Prostate gland (tissue), 2 donors: ENCODE results near the gene MECP2. TPM values are rescaled to one million over a fixed set of nuclear protein-coding genes. Genes with fewer than 3 reads are reported as not detected.

Source experiments
- DNase-seq: peaks from one replicate; pipeline ENCODE4 v3.0.0-alpha.2; 2019; ENCODE audit warnings: low spot score
- H3K27ac ChIP-seq, 2 donors: fragments of 200-600 bp; sonication (generic); 2 replicates each; pipeline ENCODE4 v1.5.1; 2017 to 2019
- H3K27me3 ChIP-seq: fragments of 200-600 bp; sonication (generic); replicated peaks from 2 replicates; pipeline ENCODE4 v1.5.1; 2019; ENCODE audit not compliant: insufficient read depth
- H3K36me3 ChIP-seq, 2 donors: fragments of 200-600 bp; sonication (generic); 1 replicate in 1 of 2; 2 replicates in 1 of 2; pipeline versions ENCODE4 v1.5.1 to v1.8.1; 2017 to 2019
- H3K4me1 ChIP-seq: fragments of 200-600 bp; sonication (generic); replicated peaks from 2 replicates; pipeline ENCODE4 v1.5.1; 2019
- H3K4me3 ChIP-seq, 2 donors: fragments of 200-600 bp; sonication (generic); 2 replicates each; pipeline ENCODE4 v1.5.1; 2017 to 2019
- H3K9me3 ChIP-seq: fragments of 200-600 bp; sonication (generic); 2 replicates; pipeline ENCODE4 v1.5.1; 2017
- CTCF ChIP-seq, 4 experiments: fragments of 200-600 bp in 2 of 4; fragments of 450-650 bp in 2 of 4; sonication (generic) in 2 of 4; IDR thresholded peaks; 1 replicate in 3 of 4; 2 replicates in 1 of 4; pipeline ENCODE4 v1.5.1; 2016 to 2019; ENCODE audit warnings: antibody characterized with exemption in 4 of 4, mild to moderate bottlenecking in 2 of 4, moderate library complexity in 2 of 4
- POLR2A ChIP-seq: fragments of 450-650 bp; IDR thresholded peaks from one replicate; pipeline ENCODE4 v1.6.1; 2016; ENCODE audit warnings: antibody characterized with exemption, mild to moderate bottlenecking
- POLR2AphosphoS5 ChIP-seq: sonication (generic); formaldehyde crosslinking; IDR thresholded peaks from one replicate; pipeline ENCODE4 v1.6.1; 2017; ENCODE audit warnings: antibody characterized with exemption
- WGBS: methylation state at CpG from one replicate; pipeline ENCODE4 v1.1.5; 2018; 5-methylcytosine and 5-hydroxymethylcytosine counted together
- intact Hi-C: fragments of 100-400 bp; cut with DNase I; formaldehyde crosslinking; loops from one replicate; pipeline ENCODE4 v1.14.2; 2022
- total RNA-seq, 2 donors: library from RNA; depleted of rRNA; stranded (reverse); fragments of >200 nt; gene quantifications; one replicate each; pipeline ENCODE4 v1.1.0, GENCODE V29; 2016

The MECP2 gene
- total RNA-seq, 2 donors from 2014 or later, result 54.4 to 85.2 TPM

DNA sequence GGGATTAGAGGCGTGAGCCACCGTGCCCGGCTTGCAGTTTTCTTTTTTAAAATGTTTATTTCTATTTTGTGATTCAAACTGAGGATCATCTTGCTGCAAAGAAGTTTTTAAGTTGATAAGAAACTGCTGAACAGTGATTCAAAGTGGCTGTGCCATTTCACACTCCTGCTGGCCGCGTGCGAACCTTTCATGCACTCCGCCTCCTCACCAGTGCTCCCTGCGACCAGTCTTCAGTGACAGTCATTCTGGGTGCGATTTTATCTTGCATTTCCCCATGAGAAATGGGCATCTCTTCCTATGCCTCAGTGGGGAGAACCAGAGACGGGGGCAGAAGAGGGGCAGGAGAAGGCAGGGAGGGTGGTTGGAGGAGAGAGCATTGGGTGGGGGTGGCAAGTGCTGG, 103.5 kb downstream of the MECP2 start:
- intact Hi-C loops, result no loop called here
- Histone ChIP-seq H3K27me3 (no peaks in the 10 kb centered on the region), H3K4me1 (no peaks in the 10 kb centered on the region), H3K27ac (no peak overlapping the region), H3K4me3 (no peak overlapping the region), H3K36me3 (no peaks in the 10 kb centered on the region), H3K9me3 (no peaks in the 10 kb centered on the region)
- TF ChIP-seq CTCF (IDR thresholded peaks at IDR 0.05), result no peak
- TF ChIP-seq POLR2A, result no peak
- TF ChIP-seq POLR2AphosphoS5, result no peak
- DNase-seq, result no peak
- WGBS, result 86% methylated on average over 10 of the region's 10 CpGs

- 72% methylated on average over 11 of the region's 12 CpGs for WGBS
- DNase-seq, result no peak
- intact Hi-C loops, result no loop called here
- H3K36me3 ChIP-seq, result no peaks in the 10 kb centered on the region
- no peak overlapping the region for H3K4me3 ChIP-seq
- no peak for TF ChIP-seq CTCF (IDR thresholded peaks at IDR 0.05)
- TF ChIP-seq POLR2AphosphoS5, result no peak
- no peak for TF ChIP-seq POLR2A
- H3K4me1 ChIP-seq, result no peaks in the 10 kb centered on the region
- H3K9me3 ChIP-seq, result no peaks in the 10 kb centered on the region
- H3K27ac ChIP-seq, result no peak overlapping the region
- no peaks in the 10 kb centered on the region for H3K27me3 ChIP-seq
These were observed 104.4 kb downstream of the MECP2 start for GRCh38 chrX:153993079-153993478.

DNA sequence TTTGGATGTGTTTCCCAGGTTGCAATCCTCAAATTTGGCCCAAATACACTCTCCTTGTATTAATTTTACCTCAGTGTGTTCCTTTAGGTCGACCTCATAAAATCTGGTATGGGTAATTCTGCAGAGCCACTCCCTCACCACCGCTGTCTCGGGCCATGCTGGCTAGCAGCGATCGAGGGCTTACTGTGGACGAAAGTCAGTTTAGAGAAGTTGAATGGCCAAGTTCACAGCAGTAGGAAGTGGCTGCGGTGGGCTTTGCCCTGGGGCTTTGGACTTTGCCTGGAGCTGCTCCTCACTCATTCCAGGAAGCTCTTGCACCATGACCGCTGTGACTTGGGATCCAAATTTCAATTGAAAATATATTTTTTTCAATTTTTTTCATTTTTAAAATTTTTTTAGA, 105.3 kb downstream of the MECP2 start:
- Histone ChIP-seq H3K4me3 (no peak overlapping the region), H3K27ac (no peak overlapping the region), H3K27me3 (no peaks in the 10 kb centered on the region), H3K36me3 (no peaks in the 10 kb centered on the region), H3K4me1 (no peaks in the 10 kb centered on the region), H3K9me3 (no peaks in the 10 kb centered on the region)
- no peak for DNase-seq
- 77% methylated on average over 8 of the region's 8 CpGs for WGBS
- intact Hi-C loops, result no loop called here
- TF ChIP-seq POLR2A, result no peak
- no peak for TF ChIP-seq CTCF (IDR thresholded peaks at IDR 0.05)
- TF ChIP-seq POLR2AphosphoS5, result no peak

GRCh38 chrX:153991013-153991580, 106.4 kb downstream of the MECP2 start:
- 100% methylated on average over 3 of the region's 3 CpGs for WGBS
- no peak overlapping the region for H3K4me3 ChIP-seq

More at GRCh38 chrX:153991013-153991580, 106.4 kb downstream of the MECP2 start:
- TF ChIP-seq CTCF (IDR thresholded peaks at IDR 0.05) (no peak), POLR2AphosphoS5 (no peak), POLR2A (no peak)
- no peaks in the 10 kb centered on the region for H3K9me3 ChIP-seq
- no peak for DNase-seq
- H3K4me1 ChIP-seq, result no peaks in the 10 kb centered on the region
- H3K27ac ChIP-seq, result no peak overlapping the region
- H3K36me3 ChIP-seq, result no peaks in the 10 kb centered on the region
- H3K27me3 ChIP-seq, result no peaks in the 10 kb centered on the region
- intact Hi-C loops, result no loop called here
